HEK293 (cell line): ENCODE results near the gene NR2E3.

ENCODE experiments used
- CTCF ChIA-PET: fragments of 350-600 bp; formaldehyde crosslinking; extraction: SDS; loops from one replicate; lab custom pipeline; 2021; ENCODE audit warnings: antibody characterized with exemption; lab: Yijun Ruan, JAX
- POLR2A ChIA-PET: fragments of 300-600 bp; formaldehyde crosslinking; extraction: SDS; loops from one replicate; lab custom pipeline; 2020; ENCODE audit warnings: antibody characterized with exemption, inconsistent platforms; lab: Yijun Ruan, JAX
- H3K27ac ChIP-seq: fragments of 200-500 bp; sonication (Bioruptor generic); 2 replicates; pipeline ENCODE4 v1.5.1; 2014; ENCODE audit warnings: low read depth, low read length, control low read depth, inconsistent platforms; ENCODE audit errors: extremely low read depth
- H3K36me3 ChIP-seq, 2 experiments: fragments of 200-500 bp in 1 of 2; sonication (Bioruptor generic) in 1 of 2; 1 replicate in 1 of 2; 2 replicates in 1 of 2; pipeline ENCODE4 v1.5.1; 2014 to 2017; ENCODE audit warnings: inconsistent platforms in 2 of 2, low read length in 2 of 2; ENCODE audit not compliant: control insufficient read depth in 2 of 2, insufficient read depth in 1 of 2
- H3K4me1 ChIP-seq: fragments of 200-500 bp; sonication (Bioruptor generic); 2 replicates; pipeline ENCODE4 v1.5.1; 2014; ENCODE audit warnings: mild to moderate bottlenecking, low read length, inconsistent platforms; ENCODE audit not compliant: control insufficient read depth, insufficient read depth
- H3K4me3 ChIP-seq: 2 replicates; pipeline ENCODE4 v1.5.1; 2011; ENCODE audit warnings: low read depth, mild to moderate bottlenecking, control low read depth, low read length, moderate library complexity
- H3K9me3 ChIP-seq: fragments of 200-500 bp; sonication (Bioruptor generic); 2 replicates; pipeline ENCODE4 v1.5.1; 2014; ENCODE audit warnings: low read depth, low read length, inconsistent platforms; ENCODE audit not compliant: control insufficient read depth, insufficient read depth
- KLF7 ChIP-seq: fragments of 450-650 bp; formaldehyde crosslinking; IDR thresholded peaks from 2 replicates; pipeline ENCODE4 v1.5.1; 2016; ENCODE audit warnings: missing biosample characterization, missing genetic modification characterization, borderline replicate concordance
- TSHZ1 ChIP-seq: fragments of 450-650 bp; formaldehyde crosslinking; IDR thresholded peaks from 2 replicates; pipeline ENCODE4 v1.5.1; 2016; ENCODE audit warnings: missing biosample characterization, missing genetic modification characterization, borderline replicate concordance
- ZBTB7A ChIP-seq: fragments of 450-650 bp; formaldehyde crosslinking; IDR thresholded peaks from 2 replicates; pipeline ENCODE4 v1.5.1; 2016; ENCODE audit warnings: low read depth, missing biosample characterization, missing genetic modification characterization
- ZNF133 ChIP-seq: fragments of 450-650 bp; formaldehyde crosslinking; IDR thresholded peaks from 2 replicates; pipeline ENCODE4 v1.5.1; 2016; ENCODE audit warnings: missing biosample characterization, missing genetic modification characterization
- ZNF148 ChIP-seq: fragments of 450-650 bp; formaldehyde crosslinking; IDR thresholded peaks from 2 replicates; pipeline ENCODE4 v1.5.0; 2017; ENCODE audit warnings: missing biosample characterization, missing genetic modification characterization, borderline replicate concordance
- ZNF157 ChIP-seq: fragments of 450-650 bp; formaldehyde crosslinking; IDR thresholded peaks from 2 replicates; pipeline ENCODE4 v1.5.1; 2016; ENCODE audit warnings: missing biosample characterization, missing genetic modification characterization
- ZNF169 ChIP-seq: fragments of 450-650 bp; formaldehyde crosslinking; IDR thresholded peaks from 2 replicates; pipeline ENCODE4 v1.5.1; 2016; ENCODE audit warnings: missing biosample characterization, missing genetic modification characterization
- ZNF174 ChIP-seq: fragments of 450-650 bp; formaldehyde crosslinking; IDR thresholded peaks from 2 replicates; pipeline ENCODE4 v1.5.0; 2017; ENCODE audit warnings: missing biosample characterization, mild to moderate bottlenecking, missing genetic modification characterization
- ZNF18 ChIP-seq: fragments of 450-650 bp; formaldehyde crosslinking; IDR thresholded peaks from 2 replicates; pipeline ENCODE4 v1.5.1; 2016; ENCODE audit warnings: missing biosample characterization, missing genetic modification characterization
- ZNF292 ChIP-seq: fragments of 450-650 bp; formaldehyde crosslinking; IDR thresholded peaks from 2 replicates; pipeline ENCODE4 v1.5.1; 2016; ENCODE audit warnings: low read depth, missing biosample characterization, missing genetic modification characterization, borderline replicate concordance
- ZNF302 ChIP-seq: fragments of 450-650 bp; formaldehyde crosslinking; IDR thresholded peaks from 2 replicates; pipeline ENCODE4 v1.5.1; 2016; ENCODE audit warnings: missing biosample characterization, missing genetic modification characterization, low read depth
- ZNF335 ChIP-seq: fragments of 450-650 bp; formaldehyde crosslinking; conservative IDR thresholded peaks from 2 replicates; pipeline ENCODE4 v1.5.1; 2016; ENCODE audit warnings: missing biosample characterization, missing genetic modification characterization
- ZNF433 ChIP-seq: fragments of 450-650 bp; formaldehyde crosslinking; IDR thresholded peaks from 2 replicates; pipeline ENCODE4 v1.5.1; 2016; ENCODE audit warnings: missing biosample characterization, missing genetic modification characterization, low read depth
- TF ChIP-seq, protein P1 (sequence below): IDR thresholded peaks from 2 replicates; pipeline ENCODE4 v1.6.1; 2011; ENCODE audit warnings: mild to moderate bottlenecking, low read depth, low read length, borderline replicate concordance
- TF ChIP-seq, protein P2 (sequence below): fragments of 450-650 bp; formaldehyde crosslinking; IDR thresholded peaks from 2 replicates; pipeline ENCODE4 v1.5.1; 2016; ENCODE audit warnings: missing biosample characterization, missing genetic modification characterization, low read depth
- TF ChIP-seq, protein P3 (sequence below): fragments of 450-650 bp; formaldehyde crosslinking; IDR thresholded peaks from 2 replicates; pipeline ENCODE4 v1.5.1; 2016; ENCODE audit warnings: missing biosample characterization, missing genetic modification characterization

Gene NR2E3

DNA sequence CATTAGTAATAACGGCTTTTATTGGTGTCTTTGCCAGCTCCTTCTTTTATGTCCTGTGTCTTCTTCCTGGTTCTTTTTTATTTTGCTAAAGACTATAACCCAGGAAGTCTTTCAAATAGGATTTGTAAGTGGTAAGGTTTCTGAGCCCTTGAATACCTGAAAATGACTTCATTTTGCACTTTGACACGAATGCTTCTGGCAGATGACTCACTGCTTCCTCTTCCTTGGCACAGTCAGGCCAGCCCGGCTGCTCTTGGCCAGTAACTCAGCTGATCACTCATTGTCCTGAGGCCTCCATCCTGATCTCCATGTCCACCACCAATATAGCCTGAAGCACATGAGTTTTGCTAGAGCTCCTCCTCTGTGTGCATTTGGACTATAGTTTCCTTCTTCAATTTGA, 48.7 kb upstream of the NR2E3 start (continued):
- no peak for TF ChIP-seq KLF7 (tag by site-specific recombination)

DNA sequence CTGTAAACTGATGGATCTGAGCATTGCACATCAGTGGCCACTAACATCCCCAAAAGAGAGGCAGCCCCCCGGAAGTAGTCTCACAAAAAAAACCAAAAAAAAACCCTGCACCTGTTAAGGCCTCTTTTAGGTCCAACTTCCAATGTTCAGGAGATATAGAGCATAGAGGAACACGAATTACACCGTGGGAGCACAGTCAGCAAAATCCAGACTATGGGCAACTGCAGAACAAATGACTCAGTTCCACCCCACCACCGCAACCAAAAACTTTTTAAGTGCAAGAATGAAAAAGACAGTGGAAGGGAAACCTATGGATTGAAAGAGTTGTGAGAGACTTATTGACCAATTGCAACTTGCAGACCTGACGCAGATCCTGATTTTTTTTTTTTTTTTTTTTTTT, 42.2 kb upstream of the NR2E3 start:
- Histone ChIP-seq H3K9me3 (no peaks in the 10 kb centered on the region), H3K27ac (no peak overlapping the region), H3K4me3 (no peak overlapping the region), H3K36me3 (peaks cover 0 to 10% of the 10 kb centered on the region in 2 experiments; a peak in 1 of 3 replicates), H3K4me1 (no peaks in the 10 kb centered on the region)
- TF ChIP-seq, protein P1, sequence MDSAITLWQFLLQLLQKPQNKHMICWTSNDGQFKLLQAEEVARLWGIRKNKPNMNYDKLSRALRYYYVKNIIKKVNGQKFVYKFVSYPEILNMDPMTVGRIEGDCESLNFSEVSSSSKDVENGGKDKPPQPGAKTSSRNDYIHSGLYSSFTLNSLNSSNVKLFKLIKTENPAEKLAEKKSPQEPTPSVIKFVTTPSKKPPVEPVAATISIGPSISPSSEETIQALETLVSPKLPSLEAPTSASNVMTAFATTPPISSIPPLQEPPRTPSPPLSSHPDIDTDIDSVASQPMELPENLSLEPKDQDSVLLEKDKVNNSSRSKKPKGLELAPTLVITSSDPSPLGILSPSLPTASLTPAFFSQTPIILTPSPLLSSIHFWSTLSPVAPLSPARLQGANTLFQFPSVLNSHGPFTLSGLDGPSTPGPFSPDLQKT, result no peak
- TF ChIP-seq, protein P2, sequence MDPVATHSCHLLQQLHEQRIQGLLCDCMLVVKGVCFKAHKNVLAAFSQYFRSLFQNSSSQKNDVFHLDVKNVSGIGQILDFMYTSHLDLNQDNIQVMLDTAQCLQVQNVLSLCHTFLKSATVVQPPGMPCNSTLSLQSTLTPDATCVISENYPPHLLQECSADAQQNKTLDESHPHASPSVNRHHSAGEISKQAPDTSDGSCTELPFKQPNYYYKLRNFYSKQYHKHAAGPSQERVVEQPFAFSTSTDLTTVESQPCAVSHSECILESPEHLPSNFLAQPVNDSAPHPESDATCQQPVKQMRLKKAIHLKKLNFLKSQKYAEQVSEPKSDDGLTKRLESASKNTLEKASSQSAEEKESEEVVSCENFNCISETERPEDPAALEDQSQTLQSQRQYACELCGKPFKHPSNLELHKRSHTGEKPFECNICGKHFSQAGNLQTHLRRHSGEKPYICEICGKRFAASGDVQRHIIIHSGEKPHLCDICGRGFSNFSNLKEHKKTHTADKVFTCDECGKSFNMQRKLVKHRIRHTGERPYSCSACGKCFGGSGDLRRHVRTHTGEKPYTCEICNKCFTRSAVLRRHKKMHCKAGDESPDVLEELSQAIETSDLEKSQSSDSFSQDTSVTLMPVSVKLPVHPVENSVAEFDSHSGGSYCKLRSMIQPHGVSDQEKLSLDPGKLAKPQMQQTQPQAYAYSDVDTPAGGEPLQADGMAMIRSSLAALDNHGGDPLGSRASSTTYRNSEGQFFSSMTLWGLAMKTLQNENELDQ (tag by site-specific recombination), result no peak
- ChIA-PET POLR2A (no interaction called here), CTCF (interaction anchor here (0.6 to 1.2 kb wide), 2 partner anchors 10 to 341 kb away, joined by 4 to 5 read pairs; no protein-coding TSS in a partner anchor)

- TF ChIP-seq TSHZ1 (tag by site-specific recombination) (no peak), ZNF169 (no peak), ZNF302 (tag by site-specific recombination) (no peak), ZNF18 (tag by site-specific recombination) (no peak), ZNF157 (no peak), ZNF133 (tag by site-specific recombination) (no peak), ZNF433 (tag by site-specific recombination) (no peak), ZNF335 (tag by site-specific recombination) (no peak), ZNF174 (tag by site-specific recombination) (no peak), ZNF292 (tag by site-specific recombination) (no peak), ZBTB7A (tag by site-specific recombination) (no peak), ZNF148 (tag by site-specific recombination) (no peak)
- TF ChIP-seq, protein P3, sequence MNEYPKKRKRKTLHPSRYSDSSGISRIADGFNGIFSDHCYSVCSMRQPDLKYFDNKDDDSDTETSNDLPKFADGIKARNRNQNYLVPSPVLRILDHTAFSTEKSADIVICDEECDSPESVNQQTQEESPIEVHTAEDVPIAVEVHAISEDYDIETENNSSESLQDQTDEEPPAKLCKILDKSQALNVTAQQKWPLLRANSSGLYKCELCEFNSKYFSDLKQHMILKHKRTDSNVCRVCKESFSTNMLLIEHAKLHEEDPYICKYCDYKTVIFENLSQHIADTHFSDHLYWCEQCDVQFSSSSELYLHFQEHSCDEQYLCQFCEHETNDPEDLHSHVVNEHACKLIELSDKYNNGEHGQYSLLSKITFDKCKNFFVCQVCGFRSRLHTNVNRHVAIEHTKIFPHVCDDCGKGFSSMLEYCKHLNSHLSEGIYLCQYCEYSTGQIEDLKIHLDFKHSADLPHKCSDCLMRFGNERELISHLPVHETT (tag by site-specific recombination), result no peak
- TF ChIP-seq, protein P1, result no peak
- H3K4me1 ChIP-seq, result no peaks in the 10 kb centered on the region
- CTCF ChIA-PET, result interaction anchor here (0.7 to 3.4 kb wide), 9 partner anchors 7 to 341 kb away, joined by 3 to 27 read pairs (median 5); no protein-coding TSS in a partner anchor
- H3K27ac ChIP-seq, result no peak overlapping the region
- H3K4me3 ChIP-seq, result no peak overlapping the region
- H3K36me3 ChIP-seq, result no peaks in the 10 kb centered on the region
- POLR2A ChIA-PET, result interaction anchor here (0.7 kb wide), 2 partner anchors 17 to 25 kb away, joined by 3 to 6 read pairs; no protein-coding TSS in a partner anchor
- no peaks in the 10 kb centered on the region for H3K9me3 ChIP-seq
Measured at GRCh38 chr15:71773206-71773859, 37.0 kb upstream of the NR2E3 start.
